ENCODE results near the gene UBALD1. TPM values are rescaled to one million over a fixed set of nuclear protein-coding genes. Genes with fewer than 3 reads are reported as not detected.

The UBALD1 gene
- total RNA-seq (10 to 100 TPM; 12.0 to 34.3 (median 17.4) TPM), polyA plus RNA-seq (10 to 100 TPM in 2 of 3 donors, 1 to 10 TPM in 1; 3.7 to 92.7 (median 31.9) TPM)
- long read RNA-seq, donor 1, transcript UBALD1-205 (1 exons, 2,641 nt), result major isoform, 13 of 46 reads
- long read RNA-seq, donor 1, transcript UBALD1-201 (3 exons, 1,413 nt), result minor isoform, 7 of 46 reads
- long read RNA-seq, donor 1, partial matches to known transcripts, result 25 of 46 reads
- long read RNA-seq, donor 1, other reads (novel, unspliced or antisense), result 0 of 46 reads
- long read RNA-seq, donor 2, transcript UBALD1-205 (1 exons, 2,641 nt), result major isoform, 6 of 23 reads
- long read RNA-seq, donor 2, partial matches to known transcripts, result 11 of 23 reads
- long read RNA-seq, donor 2, other reads (novel, unspliced or antisense), result 0 of 23 reads
- long read RNA-seq, donor 3, transcript UBALD1-205 (1 exons, 2,641 nt), result major isoform, 7 of 21 reads
- long read RNA-seq, donor 3, partial matches to known transcripts, result 9 of 21 reads
- long read RNA-seq, donor 3, other reads (novel, unspliced or antisense), result 0 of 21 reads
- long read RNA-seq, donor 4, partial matches to known transcripts, result 0 of 1 reads
- long read RNA-seq, donor 4, other reads (novel, unspliced or antisense), result 0 of 1 reads
- long read RNA-seq, donor 5, transcript UBALD1-201 (3 exons, 1,413 nt), result major isoform, 21 of 29 reads
- long read RNA-seq, donor 5, partial matches to known transcripts, result 1 of 29 reads
- long read RNA-seq, donor 5, other reads (novel, unspliced or antisense), result 1 of 29 reads
- long read RNA-seq, donor 6, partial matches to known transcripts, result 0 of 1 reads
- long read RNA-seq, donor 6, other reads (novel, unspliced or antisense), result 0 of 1 reads
- long read RNA-seq, donor 7, transcript UBALD1-205 (1 exons, 2,641 nt), result major isoform, 6 of 8 reads
- long read RNA-seq, donor 7, partial matches to known transcripts, result 0 of 8 reads
- long read RNA-seq, donor 7, other reads (novel, unspliced or antisense), result 0 of 8 reads
- long read RNA-seq, donor 8, transcript UBALD1-201 (3 exons, 1,413 nt), result major isoform, 16 of 37 reads
- long read RNA-seq, donor 8, transcript UBALD1-205 (1 exons, 2,641 nt), result minor isoform, 8 of 37 reads
- long read RNA-seq, donor 8, partial matches to known transcripts, result 11 of 37 reads
- long read RNA-seq, donor 8, other reads (novel, unspliced or antisense), result 0 of 37 reads
- long read RNA-seq, donor 9, transcript UBALD1-205 (1 exons, 2,641 nt), result major isoform, 9 of 27 reads
- long read RNA-seq, donor 9, transcript UBALD1-201 (3 exons, 1,413 nt), result minor isoform, 6 of 27 reads
- long read RNA-seq, donor 9, partial matches to known transcripts, result 12 of 27 reads
- long read RNA-seq, donor 9, other reads (novel, unspliced or antisense), result 0 of 27 reads
- long read RNA-seq, donor 10, transcript UBALD1-205 (1 exons, 2,641 nt), result major isoform, 9 of 20 reads
- long read RNA-seq, donor 10, partial matches to known transcripts, result 7 of 20 reads
- long read RNA-seq, donor 10, other reads (novel, unspliced or antisense), result 0 of 20 reads

GRCh38 chr16:4614571-4615383 is at the start of gene UBALD1:
Gene UBALD1 (minus strand): TSS chr16:4614888. CDS start chr16:4614797, 91 bp downstream.
- Histone ChIP-seq H3K4me3 (peak within 1 kb of the TSS; percentile 34 to 100 (median 62)), H3K27ac (peak within 1 kb of the TSS; percentile 70 to 95 (median 83)), H3K9me3 (replicated peaks in 1 of 3) (no peaks in the 10 kb centered on the region), H3K4me1 (replicated peaks in 1 of 2) (peaks cover 19 to 47% of the 10 kb centered on the region in 2 donors), H3K36me3 (replicated peaks in 1 of 2) (no peaks in the 10 kb centered on the region), H3K27me3 (no peaks in the 10 kb centered on the region)
- intact Hi-C loops (cut with DNase I), result no loop called here
- 8 to 16% (median 8%) methylated on average over 13 to 100 of the region's 100 CpGs; no CpG with 5 or more reads in 1 of the 4 donors for WGBS, 4 donors
- TF ChIP-seq, protein P1, sequence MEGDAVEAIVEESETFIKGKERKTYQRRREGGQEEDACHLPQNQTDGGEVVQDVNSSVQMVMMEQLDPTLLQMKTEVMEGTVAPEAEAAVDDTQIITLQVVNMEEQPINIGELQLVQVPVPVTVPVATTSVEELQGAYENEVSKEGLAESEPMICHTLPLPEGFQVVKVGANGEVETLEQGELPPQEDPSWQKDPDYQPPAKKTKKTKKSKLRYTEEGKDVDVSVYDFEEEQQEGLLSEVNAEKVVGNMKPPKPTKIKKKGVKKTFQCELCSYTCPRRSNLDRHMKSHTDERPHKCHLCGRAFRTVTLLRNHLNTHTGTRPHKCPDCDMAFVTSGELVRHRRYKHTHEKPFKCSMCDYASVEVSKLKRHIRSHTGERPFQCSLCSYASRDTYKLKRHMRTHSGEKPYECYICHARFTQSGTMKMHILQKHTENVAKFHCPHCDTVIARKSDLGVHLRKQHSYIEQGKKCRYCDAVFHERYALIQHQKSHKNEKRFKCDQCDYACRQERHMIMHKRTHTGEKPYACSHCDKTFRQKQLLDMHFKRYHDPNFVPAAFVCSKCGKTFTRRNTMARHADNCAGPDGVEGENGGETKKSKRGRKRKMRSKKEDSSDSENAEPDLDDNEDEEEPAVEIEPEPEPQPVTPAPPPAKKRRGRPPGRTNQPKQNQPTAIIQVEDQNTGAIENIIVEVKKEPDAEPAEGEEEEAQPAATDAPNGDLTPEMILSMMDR (IDR thresholded peaks at IDR 0.05), result no peak
- TF ChIP-seq POLR2A (IDR thresholded peaks at IDR 0.05), result peak; percentile 79 to 96
- peak; percentile 83 to 94 (median 88) for DNase-seq

GRCh38 chr16:4663777-4664465 is 49.2 kb upstream of the UBALD1 start:
- intact Hi-C loops (cut with DNase I), result no loop called here
- DNase-seq, result peak in 6 of 7 donors; percentile 57 to 81 (median 70)
- 47 to 79% (median 62%) methylated on average over 16 to 25 of the region's 25 CpGs for WGBS, 4 donors
- no peaks in the 10 kb centered on the region for H3K9me3 ChIP-seq (replicated peaks in 1 of 3)
- H3K27ac ChIP-seq, result peak overlapping the region in 2 of 5 donors; percentile 59 to 65
- no peak overlapping the region for H3K4me3 ChIP-seq
- peaks cover 0 to 40% of the 10 kb centered on the region in 2 donors for H3K36me3 ChIP-seq (replicated peaks in 1 of 2)
- no peaks in the 10 kb centered on the region for H3K27me3 ChIP-seq
- peaks cover 7 to 26% of the 10 kb centered on the region in 2 donors for H3K4me1 ChIP-seq (replicated peaks in 1 of 2)
- TF ChIP-seq POLR2A (IDR thresholded peaks at IDR 0.05), result no peak
- TF ChIP-seq, protein P1 (IDR thresholded peaks at IDR 0.05), result no peak

DNA sequence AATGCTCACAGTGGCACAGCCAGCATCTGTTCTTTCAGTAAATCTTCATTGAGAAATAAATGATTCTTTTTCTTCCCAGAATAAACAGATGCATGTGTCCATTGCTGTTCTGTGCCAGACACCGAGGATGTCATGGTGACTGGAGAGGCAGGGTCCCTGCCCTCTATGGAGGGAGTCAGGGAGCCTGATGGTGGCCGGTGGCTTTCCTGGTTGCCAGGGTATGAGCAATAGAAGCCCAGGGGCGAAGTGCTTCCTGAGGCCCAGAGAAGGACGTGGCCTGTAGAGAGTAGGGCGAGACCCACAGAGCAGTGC is 48.7 kb upstream of the UBALD1 start:
- Histone ChIP-seq H3K36me3 (replicated peaks in 1 of 2) (peaks cover 0 to 40% of the 10 kb centered on the region in 2 donors), H3K27ac (peak overlapping the region in 2 of 5 donors; percentile 59 to 65), H3K27me3 (no peaks in the 10 kb centered on the region), H3K4me3 (no peak overlapping the region), H3K9me3 (replicated peaks in 1 of 3) (no peaks in the 10 kb centered on the region), H3K4me1 (replicated peaks in 1 of 2) (peaks cover 7 to 26% of the 10 kb centered on the region in 2 donors)
- TF ChIP-seq, protein P1 (IDR thresholded peaks at IDR 0.05), result no peak
- TF ChIP-seq POLR2A (IDR thresholded peaks at IDR 0.05), result no peak
- WGBS, 4 donors, result 60 to 72% (median 64%) methylated on average over 3 to 5 of the region's 5 CpGs
- DNase-seq, result peak in 1 of 7 donors; percentile 8
- intact Hi-C loops (cut with DNase I), result no loop called here
